ENCODE data around the gene PPARGC1A. TPM values are rescaled to one million over a fixed set of nuclear protein-coding genes. Genes with fewer than 3 reads are reported as not detected.

PPARGC1A gene
- total and polyA plus RNA-seq, 11 donors: 25.4 to 103 (median 83.3) TPM

DNA sequence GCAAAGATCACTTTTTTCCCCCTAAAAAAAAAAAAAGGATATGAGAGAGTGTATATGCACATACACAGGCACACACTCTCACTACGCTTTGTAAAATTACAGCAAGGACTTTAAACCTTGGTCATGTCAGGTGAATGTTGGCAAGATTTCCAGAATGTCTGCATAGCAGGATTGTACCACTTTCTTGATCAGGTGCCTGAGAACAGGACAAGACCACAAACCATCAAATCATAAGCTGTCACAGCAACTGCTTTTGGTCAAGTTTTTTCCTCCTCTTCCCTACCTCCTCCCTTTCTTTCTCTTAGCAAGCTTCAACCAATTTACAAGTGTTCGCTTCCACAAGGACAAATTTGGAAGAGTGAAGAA, 15.3 kb downstream of the PPARGC1A start:
- Histone ChIP-seq H3K36me3 (no peaks in the 10 kb centered on the region), H3K9me3 (no peaks in the 10 kb centered on the region), H3K27me3 (no peaks in the 10 kb centered on the region), H3K4me3 (no peak overlapping the region), H3K27ac (peak overlapping the region; percentile 62 to 94 (median 76)), H3K4me1 (peaks cover 0 to 85% (median 13%) of the 10 kb centered on the region in 12 donors)
- no peak for ATAC-seq
- 59 to 73% (median 62%) methylated on average over 2 of the region's 2 CpGs for WGBS, 4 donors
- TF ChIP-seq, protein P1, sequence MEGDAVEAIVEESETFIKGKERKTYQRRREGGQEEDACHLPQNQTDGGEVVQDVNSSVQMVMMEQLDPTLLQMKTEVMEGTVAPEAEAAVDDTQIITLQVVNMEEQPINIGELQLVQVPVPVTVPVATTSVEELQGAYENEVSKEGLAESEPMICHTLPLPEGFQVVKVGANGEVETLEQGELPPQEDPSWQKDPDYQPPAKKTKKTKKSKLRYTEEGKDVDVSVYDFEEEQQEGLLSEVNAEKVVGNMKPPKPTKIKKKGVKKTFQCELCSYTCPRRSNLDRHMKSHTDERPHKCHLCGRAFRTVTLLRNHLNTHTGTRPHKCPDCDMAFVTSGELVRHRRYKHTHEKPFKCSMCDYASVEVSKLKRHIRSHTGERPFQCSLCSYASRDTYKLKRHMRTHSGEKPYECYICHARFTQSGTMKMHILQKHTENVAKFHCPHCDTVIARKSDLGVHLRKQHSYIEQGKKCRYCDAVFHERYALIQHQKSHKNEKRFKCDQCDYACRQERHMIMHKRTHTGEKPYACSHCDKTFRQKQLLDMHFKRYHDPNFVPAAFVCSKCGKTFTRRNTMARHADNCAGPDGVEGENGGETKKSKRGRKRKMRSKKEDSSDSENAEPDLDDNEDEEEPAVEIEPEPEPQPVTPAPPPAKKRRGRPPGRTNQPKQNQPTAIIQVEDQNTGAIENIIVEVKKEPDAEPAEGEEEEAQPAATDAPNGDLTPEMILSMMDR (IDR thresholded peaks at IDR 0.05): no peak
- TF ChIP-seq POLR2A (IDR thresholded peaks at IDR 0.05): no peak
- no peak for DNase-seq
- intact Hi-C loops (cut with DNase I): loop anchor here in 2 of 10 donors (5.0 to 10.0 kb wide), 2 partner anchors 373 to 540 kb away; no protein-coding TSS in a partner anchor

DNA sequence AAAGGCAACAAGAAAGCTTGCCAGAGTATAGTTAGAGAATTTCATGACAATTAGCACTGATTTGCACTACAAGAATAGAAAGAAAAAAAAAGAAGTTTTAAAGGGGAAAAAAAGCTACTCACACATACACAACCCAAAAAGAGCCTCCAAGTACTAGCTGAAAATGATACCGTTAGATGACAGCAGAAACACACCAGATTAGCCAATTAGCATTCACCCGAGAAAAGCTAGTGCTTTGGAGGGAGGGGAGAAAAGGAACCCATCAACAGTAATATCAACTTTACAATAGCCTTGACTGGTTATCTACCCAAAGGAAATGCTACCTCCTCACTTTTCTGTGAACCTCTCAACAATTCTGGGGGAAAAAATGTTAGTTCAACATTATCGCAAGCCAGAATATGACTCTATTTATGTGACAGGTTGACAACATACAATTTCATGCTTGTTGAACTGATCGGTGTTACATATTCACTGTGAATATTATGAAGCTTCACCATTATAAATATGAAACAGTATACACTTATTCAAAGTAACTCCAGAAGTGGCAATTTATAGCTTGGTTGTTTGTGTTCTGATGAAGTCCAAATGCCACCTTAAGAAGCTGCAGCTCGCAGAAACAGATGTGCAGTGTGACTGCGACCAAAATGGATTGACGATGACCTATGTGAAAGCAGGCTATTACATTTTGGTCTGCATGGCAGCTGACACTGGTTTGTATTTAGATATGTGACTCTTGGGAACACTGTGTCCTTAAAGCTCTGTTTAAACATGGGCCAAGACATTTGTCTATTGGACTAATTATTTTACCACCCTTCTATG, 15.9 kb downstream of the PPARGC1A start:
- ATAC-seq: peak; percentile 66 to 83 (median 76)
- no peaks in the 10 kb centered on the region for H3K36me3 ChIP-seq
- TF ChIP-seq, protein P1 (IDR thresholded peaks at IDR 0.05): no peak
- peak in 1 of 2 donors; percentile 18 for TF ChIP-seq POLR2A (IDR thresholded peaks at IDR 0.05)
- peak overlapping the region; percentile 62 to 94 (median 76) for H3K27ac ChIP-seq
- peaks cover 0 to 84% (median 13%) of the 10 kb centered on the region in 12 donors for H3K4me1 ChIP-seq
- no peaks in the 10 kb centered on the region for H3K27me3 ChIP-seq
- peak overlapping the region in 3 of 12 donors; percentile 2 to 13 (median 4) for H3K4me3 ChIP-seq
- no peaks in the 10 kb centered on the region for H3K9me3 ChIP-seq
- intact Hi-C loops (cut with DNase I): loop anchor here in 2 of 10 donors (5.0 to 10.0 kb wide), 2 partner anchors 373 to 541 kb away; no protein-coding TSS in a partner anchor
- WGBS, 4 donors: 33 to 42% (median 39%) methylated on average over 7 of the region's 7 CpGs
- peak in 2 of 5 donors; percentile 25 to 37 for DNase-seq

DNA sequence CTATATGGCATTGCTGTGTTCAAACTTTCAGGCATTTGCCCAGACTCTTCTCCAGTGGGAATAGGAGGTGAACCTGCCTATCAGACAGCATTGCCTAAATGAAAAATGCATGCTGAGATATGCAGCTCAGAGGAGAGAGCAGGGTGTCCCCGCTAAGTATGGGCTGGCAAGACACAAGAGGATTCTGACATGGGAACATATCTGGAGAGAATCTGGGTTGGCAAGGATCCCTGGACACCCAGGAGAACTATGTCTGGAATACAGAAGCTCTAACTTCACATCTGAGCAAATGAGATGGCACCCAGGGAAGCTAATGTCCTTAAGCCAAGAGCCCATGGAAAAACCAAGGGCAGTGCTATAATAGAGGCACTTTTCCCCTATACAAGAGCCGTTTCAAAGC, 18.4 kb downstream of the PPARGC1A start:
- Histone ChIP-seq H3K4me3 (no peak overlapping the region), H3K9me3 (no peaks in the 10 kb centered on the region), H3K27me3 (no peaks in the 10 kb centered on the region), H3K4me1 (peaks cover 0 to 80% (median 17%) of the 10 kb centered on the region in 12 donors), H3K27ac (peak overlapping the region in 10 of 12 donors; percentile 35 to 94 (median 74)), H3K36me3 (no peaks in the 10 kb centered on the region)
- ATAC-seq (peak in 3 of 4 donors; percentile 5 to 44 (median 29)), DNase-seq (no peak)
- intact Hi-C loops (cut with DNase I): loop anchor here in 2 of 10 donors (5.0 to 10.0 kb wide), 2 partner anchors 376 to 543 kb away; no protein-coding TSS in a partner anchor
- TF ChIP-seq POLR2A (IDR thresholded peaks at IDR 0.05): no peak
- TF ChIP-seq, protein P1 (IDR thresholded peaks at IDR 0.05): no peak
- 52 to 57% (median 55%) methylated on average over 2 of the region's 2 CpGs for WGBS, 4 donors

DNA sequence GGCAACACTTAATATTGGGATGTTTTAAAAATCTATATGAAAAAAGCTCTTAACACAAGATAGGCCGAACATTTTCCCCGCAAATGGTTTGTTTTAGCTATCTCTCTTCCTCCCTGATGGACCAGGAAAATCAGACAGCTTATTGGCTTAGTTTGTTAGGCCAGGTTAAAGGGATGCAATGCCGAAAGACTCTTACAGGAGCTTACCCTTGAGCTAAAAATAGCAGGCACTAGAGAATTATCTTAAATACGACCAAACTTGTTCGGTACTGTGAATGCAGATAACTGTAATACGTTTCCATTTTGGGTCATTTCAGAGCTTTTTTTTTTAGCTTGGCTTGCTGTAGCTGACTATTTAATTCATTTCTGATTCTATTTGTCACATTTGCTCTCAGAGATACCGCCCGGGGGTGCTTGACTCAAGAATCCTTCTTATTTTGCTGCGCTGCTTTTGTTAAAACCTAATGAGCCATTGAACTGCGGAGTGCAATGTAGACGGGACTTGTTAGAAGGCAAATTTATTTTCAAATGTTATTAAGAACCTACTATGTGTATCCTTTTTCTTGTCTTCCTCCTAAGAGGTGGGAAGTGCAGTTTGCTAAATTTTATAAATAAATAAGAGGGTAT, 23.3 kb downstream of the PPARGC1A start:
- ATAC-seq: peak; percentile 17 to 76 (median 70)

More for the DNA sequence above, 23.3 kb downstream of the PPARGC1A start:
- 39 to 48% (median 43%) methylated on average over 11 of the region's 11 CpGs for WGBS, 4 donors
- H3K9me3 ChIP-seq: no peaks in the 10 kb centered on the region
- peak overlapping the region; percentile 21 to 94 (median 74) for H3K27ac ChIP-seq
- no peaks in the 10 kb centered on the region for H3K36me3 ChIP-seq
- no peaks in the 10 kb centered on the region for H3K27me3 ChIP-seq
- no peak overlapping the region for H3K4me3 ChIP-seq
- peaks cover 0 to 56% (median 16%) of the 10 kb centered on the region in 12 donors for H3K4me1 ChIP-seq
- intact Hi-C loops (cut with DNase I): no loop called here
- no peak for DNase-seq
- TF ChIP-seq POLR2A (IDR thresholded peaks at IDR 0.05): no peak
- TF ChIP-seq, protein P1 (IDR thresholded peaks at IDR 0.05): no peak

Measured in heart left ventricle (tissue), 16 donors.